ENCODE measurements around the gene FAM184B.
A peak's percentile ranks its signal among the peaks of the same experiment; 100 is the strongest.
"Not testable (repeated sequence)": the region's sequence is repeated elsewhere in the genome, so short reads cannot be mapped to it uniquely, and the experiment has no call there.

FAM184B gene

DNA sequence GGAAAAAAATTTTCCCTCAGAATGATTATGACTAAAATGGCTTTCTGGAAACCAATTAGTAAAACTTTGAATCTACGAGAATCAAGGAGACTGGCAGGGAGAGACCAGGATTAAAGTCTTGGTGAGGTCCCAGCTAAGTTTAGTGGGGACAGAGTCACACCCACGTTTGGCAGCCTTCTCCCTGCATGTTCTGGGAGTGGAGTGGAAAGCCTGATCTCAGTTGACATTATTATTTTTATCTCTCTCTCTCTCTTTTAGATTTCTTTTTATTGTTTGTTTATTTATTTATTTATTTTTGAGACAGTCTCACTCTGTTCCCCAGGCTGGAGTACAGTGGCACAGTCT, 99.2 kb downstream of the FAM184B start:
- DNase-seq (ENCODE audit: low read depth): no peak

GRCh38 chr4:17681281-17682221, 99.9 kb downstream of the FAM184B start:
- no peak for DNase-seq (ENCODE audit: low read depth)

GRCh38 chr4:17680559-17681280, 100.7 kb downstream of the FAM184B start:
- DNase-seq (ENCODE audit: low read depth): no peak

GRCh38 chr4:17670423-17670822, 111.0 kb downstream of the FAM184B start:
- DNase-seq (ENCODE audit: low read depth): no peak

DNA sequence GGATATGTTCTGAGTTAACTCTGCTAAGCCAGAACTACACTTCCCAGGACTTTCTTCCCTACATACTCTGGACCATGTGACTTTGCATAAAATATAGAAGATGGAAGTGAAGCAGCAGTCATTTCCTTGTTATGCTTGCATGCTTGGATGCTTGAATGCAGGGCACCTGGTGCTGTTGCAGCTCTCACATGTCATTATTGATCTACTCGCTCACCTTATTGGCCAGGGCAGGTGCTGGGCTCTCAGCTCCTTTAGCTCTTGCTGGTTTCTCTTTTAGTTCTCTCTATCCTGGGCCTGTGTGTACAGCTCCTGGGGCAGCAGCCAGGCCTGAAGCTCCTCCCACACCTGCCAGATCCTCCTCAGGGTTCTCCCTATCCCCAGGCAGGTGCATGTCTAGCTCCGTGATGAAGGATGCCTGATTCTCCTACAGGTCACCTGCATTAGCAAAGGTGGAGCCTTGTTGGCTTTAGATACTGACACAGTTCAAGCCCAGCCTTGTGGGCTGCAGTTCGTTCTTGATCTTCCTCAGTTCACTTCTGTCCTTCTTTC, 113.7 kb downstream of the FAM184B start:
- DNase-seq (ENCODE audit: low read depth): no peak

- no peak for DNase-seq (ENCODE audit: low read depth)
Observed at GRCh38 chr4:17667253-17667652, 114.2 kb downstream of the FAM184B start.

- DNase-seq (ENCODE audit: low read depth): no peak
Observed at GRCh38 chr4:17665852-17666251, 115.6 kb downstream of the FAM184B start.

GRCh38 chr4:17665346-17665745, 116.1 kb downstream of the FAM184B start:
- no peak for DNase-seq (ENCODE audit: low read depth)

DNA sequence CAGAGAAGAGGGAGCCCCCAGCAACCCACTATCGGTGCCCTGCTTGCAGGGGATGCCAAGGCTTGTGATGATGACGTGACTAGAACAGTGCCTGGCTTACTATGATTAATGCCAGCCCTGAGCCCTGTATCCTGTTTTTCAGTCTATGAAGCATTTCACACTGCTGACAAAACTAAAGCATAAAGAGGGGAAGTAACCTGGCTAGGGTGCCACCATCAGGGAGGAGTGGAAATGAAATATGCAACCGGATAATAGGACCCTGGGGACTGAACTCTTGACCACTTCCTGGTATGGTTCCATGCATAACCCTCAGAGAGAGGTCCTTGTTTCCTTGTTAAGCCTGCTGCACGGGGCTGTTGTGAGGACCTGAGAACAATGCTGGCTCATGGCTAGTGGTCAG, 116.7 kb downstream of the FAM184B start:
- no peak for DNase-seq (ENCODE audit: low read depth)

DNA sequence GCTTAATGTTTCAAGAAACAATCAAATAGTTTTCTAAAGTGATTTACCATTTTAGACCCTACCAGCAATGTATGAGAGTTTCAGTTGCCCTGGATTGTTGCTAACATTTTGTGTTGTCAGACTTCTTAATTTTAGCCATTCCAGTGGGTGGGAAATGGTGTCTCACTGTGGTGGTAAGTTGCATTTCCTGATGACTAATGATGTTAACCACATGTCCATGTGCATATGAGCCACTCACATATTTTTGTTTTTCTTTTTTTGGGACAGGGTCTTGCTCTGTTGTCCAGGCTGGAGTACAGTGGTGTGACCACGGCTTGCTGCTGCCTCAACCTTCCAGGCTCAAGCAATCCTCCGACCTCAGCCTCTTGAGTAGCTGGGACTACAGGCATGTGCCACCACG, 118.7 kb downstream of the FAM184B start:
- no peak for DNase-seq (ENCODE audit: low read depth)

DNA sequence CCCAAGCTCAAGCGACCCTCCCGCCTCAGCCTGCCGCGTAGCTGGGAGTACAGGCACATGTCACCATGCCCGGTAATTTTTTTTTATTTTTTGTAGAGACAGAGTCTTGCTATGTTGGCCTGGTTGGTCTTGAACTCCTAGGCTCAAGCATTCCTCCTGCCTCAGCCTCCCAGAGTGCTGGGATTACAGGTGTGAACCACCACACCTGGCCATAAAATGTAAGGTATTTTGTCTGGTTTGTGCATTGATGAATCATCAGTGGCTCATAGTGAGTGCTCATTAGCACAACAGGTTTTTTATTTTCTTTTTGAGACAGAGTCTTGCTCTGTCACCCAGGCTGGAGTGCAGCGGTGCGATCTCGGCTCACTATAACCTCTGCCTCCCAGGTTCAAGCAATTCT, 122.2 kb downstream of the FAM184B start:
- not testable (repeated sequence) for DNase-seq (ENCODE audit: low read depth)

DNA sequence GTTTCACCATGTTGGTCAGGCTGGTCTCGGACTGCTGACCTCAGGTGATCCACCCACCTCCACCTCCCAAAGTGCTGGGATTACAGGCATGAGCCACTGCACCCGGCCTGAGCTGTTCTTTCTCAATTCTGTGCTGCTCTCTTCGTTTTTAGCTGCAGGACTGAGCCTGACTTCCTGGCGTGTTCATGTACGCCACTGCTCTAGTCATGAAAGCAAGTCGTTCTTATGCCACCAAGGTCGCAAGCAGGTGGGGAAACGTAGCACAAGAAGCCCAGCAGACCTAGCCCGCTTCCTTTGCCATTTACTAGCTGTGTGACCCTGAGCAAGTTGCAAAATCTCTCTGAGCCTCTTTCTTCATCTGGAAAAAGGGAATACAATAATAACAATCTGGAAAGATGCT, 123.6 kb downstream of the FAM184B start:
- no peak for DNase-seq (ENCODE audit: low read depth)

- DNase-seq (ENCODE audit: low read depth): no peak
Observed at GRCh38 chr4:17657090-17657489, 124.3 kb downstream of the FAM184B start.

- DNase-seq (ENCODE audit: low read depth): no peak
Observed at GRCh38 chr4:17654701-17655100, 126.7 kb downstream of the FAM184B start.

GRCh38 chr4:17650406-17650805, 131.0 kb downstream of the FAM184B start:
- no peak for DNase-seq (ENCODE audit: low read depth)

DNA sequence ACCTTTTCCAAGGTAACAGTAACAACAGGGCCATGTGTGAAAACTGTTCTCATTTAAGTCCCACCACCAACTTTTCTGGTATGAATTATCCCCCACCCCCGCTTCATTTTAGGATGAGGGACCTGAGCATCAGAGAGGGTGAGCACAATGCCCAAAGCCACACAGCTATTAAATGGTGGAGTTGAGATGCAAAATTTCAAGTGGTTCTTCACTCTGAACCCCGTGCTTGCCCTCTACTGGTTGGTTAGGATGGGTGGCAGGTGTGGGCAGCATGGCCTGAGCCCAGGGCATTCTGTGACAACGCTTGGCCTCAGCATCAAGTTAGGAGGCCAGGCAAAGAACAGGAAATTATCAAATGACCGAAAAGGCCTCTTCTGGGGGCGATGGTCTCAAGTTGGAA, 133.5 kb downstream of the FAM184B start:
- DNase-seq (ENCODE audit: low read depth): no peak

DNA sequence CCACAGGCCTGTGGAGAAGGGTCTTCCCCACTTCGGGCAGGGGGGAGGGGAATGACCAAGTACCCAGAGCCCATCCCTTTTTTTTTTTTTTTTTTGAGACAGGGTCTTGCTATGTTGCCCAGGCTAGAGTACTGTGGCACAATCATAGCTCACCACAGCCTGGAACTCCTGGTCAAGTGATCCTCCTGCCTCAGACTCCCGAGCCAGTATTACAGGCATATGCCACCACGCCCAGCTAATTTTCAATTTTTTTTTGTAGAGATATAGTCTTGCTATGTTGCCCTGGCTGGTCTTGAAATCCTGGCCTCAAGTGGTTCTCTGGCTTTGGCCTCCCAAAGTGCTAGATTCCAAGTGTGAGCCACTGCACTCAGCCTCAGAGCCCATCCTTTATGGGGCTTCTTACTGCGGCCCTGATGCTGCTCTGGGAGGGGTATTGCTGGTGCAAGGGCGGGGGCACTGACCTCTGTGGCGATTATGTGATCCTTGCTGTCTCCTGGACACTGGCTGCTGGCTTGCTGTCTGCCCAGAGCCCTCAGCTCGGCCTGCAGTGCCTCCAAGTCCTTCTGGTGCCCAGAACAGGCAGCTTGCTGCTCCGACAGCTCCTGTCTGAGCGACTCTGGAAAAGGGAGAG, 134.1 kb downstream of the FAM184B start:
- DNase-seq (ENCODE audit: low read depth): no peak

DNA sequence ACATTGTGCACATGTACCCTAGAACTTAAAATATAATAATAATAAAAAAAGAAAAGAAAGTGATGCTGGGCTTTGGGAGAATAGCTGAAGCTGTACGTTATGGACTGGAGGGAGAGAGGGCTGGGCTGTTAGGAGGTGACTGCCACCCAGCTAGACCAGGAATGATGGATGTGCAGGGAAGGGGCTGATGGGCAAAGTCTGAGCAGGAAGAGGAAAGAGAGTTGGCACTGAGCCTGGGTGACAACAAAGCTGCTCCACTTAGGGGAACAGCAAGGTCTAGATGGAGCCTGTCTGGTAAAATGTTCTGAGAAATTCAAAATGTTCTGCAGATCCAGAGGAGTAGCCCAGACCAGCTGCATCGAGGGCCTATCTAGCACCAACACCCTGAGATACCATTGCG, 134.7 kb downstream of the FAM184B start:
- no peak for DNase-seq (ENCODE audit: low read depth)

- no peak for DNase-seq (ENCODE audit: low read depth)
Observed at GRCh38 chr4:17642398-17642783, 139.0 kb downstream of the FAM184B start.

- no peak for DNase-seq (ENCODE audit: low read depth)
Observed at GRCh38 chr4:17639136-17639535, 142.3 kb downstream of the FAM184B start.

DNA sequence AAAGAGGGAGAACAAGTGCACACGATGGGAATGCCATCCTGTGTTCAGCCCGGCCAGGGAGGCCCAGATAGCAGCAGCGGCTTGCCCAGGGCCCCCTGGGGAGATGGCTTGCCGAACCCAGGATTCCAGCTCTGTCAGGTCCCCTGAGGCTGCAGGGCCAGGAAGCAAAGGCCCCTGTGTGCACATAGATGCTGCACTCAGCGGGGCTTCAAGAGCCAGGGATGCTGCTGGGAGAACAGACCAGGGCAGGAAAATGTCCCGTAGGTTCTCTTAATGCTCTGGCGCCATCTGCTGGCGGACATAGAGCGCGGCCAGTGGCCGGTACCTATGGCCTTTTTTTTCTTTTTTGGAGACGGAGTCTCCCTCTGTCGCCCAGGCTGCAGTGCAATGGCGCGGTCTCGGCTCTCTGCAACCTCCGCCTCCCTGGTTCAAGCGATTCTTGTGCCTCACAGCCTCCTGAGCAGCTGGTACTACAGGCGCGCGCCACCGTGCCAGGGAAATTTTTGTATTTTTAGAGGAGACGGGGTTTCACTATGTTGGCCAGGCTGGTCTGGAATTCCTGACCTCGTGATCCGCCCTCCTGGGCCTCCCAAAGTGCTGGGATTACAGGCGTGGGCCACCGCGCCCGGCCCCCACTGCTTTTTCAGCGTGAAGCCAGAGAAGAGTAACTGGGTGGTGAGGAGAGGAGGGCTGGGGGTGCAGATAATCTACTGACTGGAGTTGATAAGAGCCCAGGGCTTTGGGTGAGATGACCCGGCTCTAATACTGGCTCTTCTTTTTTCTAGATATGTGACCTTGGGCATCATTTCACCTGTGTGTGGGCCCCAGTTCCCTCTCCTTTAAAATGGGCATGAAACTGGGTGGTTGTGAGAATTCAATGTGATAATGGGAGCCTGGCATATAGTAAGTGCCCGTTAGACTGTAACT, 144.5 kb downstream of the FAM184B start:
- DNase-seq (ENCODE audit: low read depth): peak; percentile 54

DNA sequence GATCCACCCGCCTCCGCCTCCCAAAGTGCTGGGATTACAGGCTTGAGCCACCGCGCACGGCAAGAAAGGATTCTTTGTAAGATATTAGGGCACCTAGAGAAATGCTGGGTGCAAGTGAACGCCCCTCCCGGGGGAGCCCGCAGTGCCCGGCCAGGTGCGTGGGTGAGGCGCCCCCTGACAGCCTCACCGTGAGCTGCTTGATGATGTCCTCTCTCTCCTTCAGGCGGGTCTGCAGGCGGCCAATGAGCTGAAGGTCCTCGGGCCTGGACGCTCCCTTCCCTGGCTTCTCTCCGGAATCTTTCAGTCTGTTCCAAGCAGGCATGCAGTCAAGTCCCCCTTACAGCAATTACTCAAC, 145.1 kb downstream of the FAM184B start:
- DNase-seq (ENCODE audit: low read depth): no peak
